Ovary (tissue), 3 donors: ENCODE measurements around the gene CEP97.

Experiments used
- CTCF ChIP-seq, 3 donors: fragments of 450-650 bp in 2 of 3; fragments of 200-600 bp in 1 of 3; IDR thresholded peaks; one replicate each; pipeline versions ENCODE4 v1.5.1 to v1.8.0; 2016 to 2022; ENCODE audit warnings: antibody characterized with exemption in 3 of 3, mild to moderate bottlenecking in 1 of 3
- EP300 ChIP-seq: sonication (generic); formaldehyde crosslinking; IDR thresholded peaks from one replicate; pipeline ENCODE4 v1.6.1; 2017; ENCODE audit warnings: antibody characterized with exemption
- POLR2A ChIP-seq: fragments of 450-650 bp; IDR thresholded peaks from one replicate; pipeline ENCODE4 v1.6.1; 2017; ENCODE audit warnings: antibody characterized with exemption, mild to moderate bottlenecking, moderate library complexity
- donor health status: DM: no; HTN: no; CAD: no.

- TF ChIP-seq CTCF (IDR thresholded peaks at IDR 0.05) (no peak), EP300 (no peak), POLR2A (no peak)
These were observed 92.1 kb downstream of the CEP97 start for GRCh38 chr3:101816215-101817149.
